Sigmoid colon (tissue), 4 donors: ENCODE results near the gene ABCA13.

Source experiments
- POLR2A ChIP-seq, 2 donors: fragments of 450-650 bp; IDR thresholded peaks; one replicate each; pipeline ENCODE4 v1.6.1; 2016; ENCODE audit warnings: antibody characterized with exemption in 2 of 2, mild to moderate bottlenecking in 2 of 2, moderate library complexity in 2 of 2
- POLR2AphosphoS5 ChIP-seq, 4 donors: sonication (generic); formaldehyde crosslinking; IDR thresholded peaks; one replicate each; pipeline ENCODE4 v1.6.1; 2017; ENCODE audit warnings: antibody characterized with exemption in 4 of 4
- TF ChIP-seq, protein P1 (sequence below), 4 experiments: fragments of 450-650 bp in 3 of 4; fragments of 200-600 bp in 1 of 4; IDR thresholded peaks; one replicate each; pipeline ENCODE4 v1.5.1; 2016 to 2019; ENCODE audit warnings: antibody characterized with exemption in 4 of 4, mild to moderate bottlenecking in 3 of 4, moderate library complexity in 2 of 4

DNA sequence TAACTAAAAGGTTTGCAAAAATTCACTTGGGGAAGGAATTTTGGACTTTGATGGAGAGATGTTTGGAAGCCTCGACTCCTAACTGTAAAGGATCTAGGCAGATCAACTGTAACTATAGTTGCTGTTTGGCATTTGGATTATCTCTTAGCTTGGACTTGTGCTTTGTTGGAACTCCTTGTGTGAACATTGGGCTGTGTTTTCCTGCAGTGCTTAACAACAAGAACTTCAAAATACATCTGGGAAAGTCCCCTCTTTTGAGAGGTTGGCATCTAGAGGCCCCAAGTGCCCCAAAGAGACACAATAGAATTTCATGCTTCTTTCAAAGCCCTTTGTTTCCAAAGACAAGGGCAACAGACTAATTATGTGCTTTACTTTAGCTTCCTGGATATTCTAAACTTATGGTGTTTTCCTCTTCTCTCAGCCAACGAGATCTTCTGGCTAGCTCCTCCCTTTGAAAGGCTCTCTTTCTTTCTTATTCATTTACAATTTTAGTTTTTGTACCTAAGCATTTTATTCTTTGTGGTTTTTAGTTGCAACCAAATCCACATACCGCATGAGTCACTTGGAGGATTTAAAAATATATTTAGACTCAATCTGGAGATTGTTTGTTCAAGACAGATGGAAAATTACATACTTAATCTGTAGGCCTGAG lies 11.6 kb downstream of the ABCA13 start:
- TF ChIP-seq, protein P1, sequence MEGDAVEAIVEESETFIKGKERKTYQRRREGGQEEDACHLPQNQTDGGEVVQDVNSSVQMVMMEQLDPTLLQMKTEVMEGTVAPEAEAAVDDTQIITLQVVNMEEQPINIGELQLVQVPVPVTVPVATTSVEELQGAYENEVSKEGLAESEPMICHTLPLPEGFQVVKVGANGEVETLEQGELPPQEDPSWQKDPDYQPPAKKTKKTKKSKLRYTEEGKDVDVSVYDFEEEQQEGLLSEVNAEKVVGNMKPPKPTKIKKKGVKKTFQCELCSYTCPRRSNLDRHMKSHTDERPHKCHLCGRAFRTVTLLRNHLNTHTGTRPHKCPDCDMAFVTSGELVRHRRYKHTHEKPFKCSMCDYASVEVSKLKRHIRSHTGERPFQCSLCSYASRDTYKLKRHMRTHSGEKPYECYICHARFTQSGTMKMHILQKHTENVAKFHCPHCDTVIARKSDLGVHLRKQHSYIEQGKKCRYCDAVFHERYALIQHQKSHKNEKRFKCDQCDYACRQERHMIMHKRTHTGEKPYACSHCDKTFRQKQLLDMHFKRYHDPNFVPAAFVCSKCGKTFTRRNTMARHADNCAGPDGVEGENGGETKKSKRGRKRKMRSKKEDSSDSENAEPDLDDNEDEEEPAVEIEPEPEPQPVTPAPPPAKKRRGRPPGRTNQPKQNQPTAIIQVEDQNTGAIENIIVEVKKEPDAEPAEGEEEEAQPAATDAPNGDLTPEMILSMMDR (IDR thresholded peaks at IDR 0.05): no peak
- TF ChIP-seq POLR2A (IDR thresholded peaks at IDR 0.05) (no peak), POLR2AphosphoS5 (IDR thresholded peaks at IDR 0.05) (no peak)
